ENCODE data around the gene PDXP.

The PDXP gene

DNA sequence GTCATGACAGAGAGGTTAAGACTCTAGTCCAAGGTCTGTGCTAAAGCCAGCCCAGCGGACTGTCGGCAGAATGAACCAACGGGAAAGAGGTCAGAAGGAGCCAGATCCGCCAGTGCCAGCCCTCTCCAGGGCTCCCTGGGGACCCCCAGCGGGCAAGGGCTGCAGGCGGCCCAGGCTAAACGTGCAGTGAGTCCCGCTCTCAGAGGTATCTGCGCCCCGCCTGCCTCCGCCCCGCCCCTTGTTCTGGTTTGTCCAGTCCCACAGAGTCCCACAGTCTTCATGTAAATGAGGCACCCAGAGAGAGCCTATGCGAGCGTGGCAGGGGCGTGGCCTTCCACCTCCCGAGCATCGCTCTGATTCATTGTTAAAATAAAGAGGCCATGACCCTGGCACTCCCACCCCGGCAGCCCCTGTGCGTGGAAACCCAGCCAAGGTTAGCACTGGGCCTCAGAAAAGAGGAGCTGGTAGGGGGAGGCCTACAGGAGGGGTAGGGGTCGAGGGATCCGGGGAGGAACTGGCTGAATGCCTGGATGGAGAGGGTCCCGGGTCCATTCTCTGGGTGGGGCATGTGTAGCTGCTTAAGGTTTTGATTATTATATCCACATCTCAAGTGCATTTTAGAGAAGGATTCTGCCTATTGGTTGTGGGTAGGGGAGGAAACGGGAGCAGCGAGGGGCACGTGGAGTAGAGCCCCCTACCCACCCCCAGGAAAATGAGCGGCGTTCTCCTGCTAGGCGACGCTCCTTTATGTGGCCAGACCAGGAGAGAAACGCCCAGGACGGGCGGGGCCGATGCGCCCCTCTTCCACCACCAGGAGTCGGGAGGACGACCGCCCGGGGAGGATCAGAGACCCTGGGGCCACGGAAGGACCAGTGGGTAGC lies 38.4 kb downstream of the PDXP start, which contains the start of gene TRIOBP:
Gene TRIOBP, plus strand, starts transcription at position 392 of the 881 bp plus-strand sequence. CDS start 4,318 bp downstream, outside the sequence.
- DNase-seq, result peak; percentile 59 to 74 (median 63)
- H3K4me1 ChIP-seq (ENCODE audit: control insufficient read depth, insufficient read depth, low read length, poor library complexity, severe bottlenecking), result peaks cover 3% of the 10 kb centered on the region
- no peak within 1 kb of the TSS for H3K27ac ChIP-seq (ENCODE audit: insufficient read depth, low read length, poor library complexity, severe bottlenecking)
- no peaks in the 10 kb centered on the region for H3K9me3 ChIP-seq (ENCODE audit: control insufficient read depth, low read length)
- H3K27me3 ChIP-seq (replicated peaks; ENCODE audit: control insufficient read depth, insufficient read depth, low read length, poor library complexity, severe bottlenecking), result no peaks in the 10 kb centered on the region
- no peak within 1 kb of the TSS for H3K4me3 ChIP-seq (ENCODE audit: insufficient read depth, low read depth, low read length, poor library complexity, severe bottlenecking)
- H3K36me3 ChIP-seq (ENCODE audit: control insufficient read depth, insufficient read depth, low read length), result peaks cover 17% of the 10 kb centered on the region

DNA sequence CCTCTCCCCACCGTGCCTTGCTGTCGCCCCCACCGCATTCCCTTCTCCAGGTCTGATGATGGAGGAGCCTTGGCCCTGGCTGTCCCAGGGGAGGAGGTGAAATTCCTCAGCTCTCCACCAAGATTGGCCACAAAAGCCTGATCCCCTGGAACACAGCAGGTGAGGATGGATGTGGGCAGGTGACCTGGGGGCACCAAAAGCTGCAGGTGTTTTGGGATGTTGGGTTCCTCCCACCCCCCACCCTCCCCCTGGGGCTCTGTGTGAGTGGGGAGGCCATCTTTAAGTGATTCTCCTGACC lies 39.0 kb downstream of the PDXP start:
- H3K36me3 ChIP-seq (ENCODE audit: control insufficient read depth, insufficient read depth, low read length), result peaks cover 11% of the 10 kb centered on the region
- H3K4me3 ChIP-seq (ENCODE audit: insufficient read depth, low read depth, low read length, poor library complexity, severe bottlenecking), result no peak overlapping the region
- no peaks in the 10 kb centered on the region for H3K27me3 ChIP-seq (replicated peaks; ENCODE audit: control insufficient read depth, insufficient read depth, low read length, poor library complexity, severe bottlenecking)
- no peak for DNase-seq
- peaks cover 3% of the 10 kb centered on the region for H3K4me1 ChIP-seq (ENCODE audit: control insufficient read depth, insufficient read depth, low read length, poor library complexity, severe bottlenecking)
- H3K9me3 ChIP-seq (ENCODE audit: control insufficient read depth, low read length), result no peaks in the 10 kb centered on the region
- no peak overlapping the region for H3K27ac ChIP-seq (ENCODE audit: insufficient read depth, low read length, poor library complexity, severe bottlenecking)

DNA sequence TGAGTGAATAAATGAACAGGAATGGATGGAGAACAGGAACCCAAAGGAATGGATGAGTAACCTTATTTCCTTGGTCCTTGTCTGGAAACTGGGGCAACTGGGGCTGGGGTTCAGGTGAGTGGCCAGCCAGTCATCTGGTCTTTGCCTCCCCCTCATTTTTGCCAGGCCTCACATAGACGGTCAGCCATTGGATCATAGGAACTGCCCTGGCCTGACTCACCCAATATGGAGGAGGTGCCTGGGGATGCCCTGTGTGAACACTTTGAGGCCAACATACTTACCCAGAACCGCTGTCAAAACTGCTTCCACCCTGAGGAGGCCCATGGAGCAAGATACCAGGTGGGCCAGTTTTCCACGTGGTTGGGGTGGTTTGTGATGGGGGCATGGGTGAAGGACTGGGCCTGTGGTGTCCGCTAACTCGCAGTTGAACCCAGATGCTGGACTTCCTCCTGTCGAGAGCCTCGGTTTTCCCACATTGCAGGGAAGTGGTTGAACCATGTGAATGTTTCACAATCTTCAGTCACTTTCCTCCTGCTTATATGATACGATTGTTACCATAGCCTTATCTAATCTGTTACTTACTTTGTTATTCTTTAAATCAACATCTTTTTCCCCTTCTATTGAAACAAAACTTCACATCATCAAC lies 42.7 kb downstream of the PDXP start:
- Histone ChIP-seq H3K27ac (ENCODE audit: insufficient read depth, low read length, poor library complexity, severe bottlenecking) (no peak overlapping the region), H3K4me3 (ENCODE audit: insufficient read depth, low read depth, low read length, poor library complexity, severe bottlenecking) (no peak overlapping the region), H3K4me1 (ENCODE audit: control insufficient read depth, insufficient read depth, low read length, poor library complexity, severe bottlenecking) (peaks cover 3% of the 10 kb centered on the region), H3K9me3 (ENCODE audit: control insufficient read depth, low read length) (no peaks in the 10 kb centered on the region), H3K36me3 (ENCODE audit: control insufficient read depth, insufficient read depth, low read length) (no peaks in the 10 kb centered on the region), H3K27me3 (replicated peaks; ENCODE audit: control insufficient read depth, insufficient read depth, low read length, poor library complexity, severe bottlenecking) (no peaks in the 10 kb centered on the region)
- no peak for DNase-seq

DNA sequence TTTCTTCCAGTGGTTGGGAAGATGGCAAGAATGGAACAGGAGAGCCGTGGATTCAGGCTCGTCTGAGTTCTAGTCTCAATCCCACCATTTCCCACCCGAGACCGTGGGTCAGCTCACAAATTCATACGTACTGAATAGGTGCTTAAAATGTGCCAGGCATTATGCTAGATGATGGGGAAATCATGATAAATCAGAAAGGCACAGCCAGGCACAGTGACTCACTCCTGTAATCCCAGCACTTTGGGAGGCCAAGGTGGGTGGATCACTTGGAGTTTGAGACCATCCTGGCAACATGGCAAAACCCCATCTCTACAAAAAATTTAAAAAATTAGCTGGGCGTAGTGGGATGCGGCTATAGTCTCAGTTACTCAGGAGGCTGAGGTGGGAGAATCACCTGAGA lies 45.4 kb downstream of the PDXP start:
- Histone ChIP-seq H3K27ac (ENCODE audit: insufficient read depth, low read length, poor library complexity, severe bottlenecking) (no peak overlapping the region), H3K36me3 (ENCODE audit: control insufficient read depth, insufficient read depth, low read length) (peaks cover 2% of the 10 kb centered on the region), H3K4me1 (ENCODE audit: control insufficient read depth, insufficient read depth, low read length, poor library complexity, severe bottlenecking) (no peaks in the 10 kb centered on the region), H3K4me3 (ENCODE audit: insufficient read depth, low read depth, low read length, poor library complexity, severe bottlenecking) (no peak overlapping the region), H3K27me3 (replicated peaks; ENCODE audit: control insufficient read depth, insufficient read depth, low read length, poor library complexity, severe bottlenecking) (no peaks in the 10 kb centered on the region), H3K9me3 (ENCODE audit: control insufficient read depth, low read length) (no peaks in the 10 kb centered on the region)
- DNase-seq, result no peak

- H3K4me3 ChIP-seq (ENCODE audit: insufficient read depth, low read depth, low read length, poor library complexity, severe bottlenecking), result no peak overlapping the region
- H3K27ac ChIP-seq (ENCODE audit: insufficient read depth, low read length, poor library complexity, severe bottlenecking), result no peak overlapping the region
- peaks cover 4% of the 10 kb centered on the region for H3K36me3 ChIP-seq (ENCODE audit: control insufficient read depth, insufficient read depth, low read length)
- H3K9me3 ChIP-seq (ENCODE audit: control insufficient read depth, low read length), result no peaks in the 10 kb centered on the region
- H3K27me3 ChIP-seq (replicated peaks; ENCODE audit: control insufficient read depth, insufficient read depth, low read length, poor library complexity, severe bottlenecking), result no peaks in the 10 kb centered on the region
- H3K4me1 ChIP-seq (ENCODE audit: control insufficient read depth, insufficient read depth, low read length, poor library complexity, severe bottlenecking), result no peaks in the 10 kb centered on the region
- DNase-seq, result no peak
Observed at GRCh38 chr22:37704645-37705044, 46.1 kb downstream of the PDXP start.

- DNase-seq, result no peak
- no peaks in the 10 kb centered on the region for H3K9me3 ChIP-seq (ENCODE audit: control insufficient read depth, low read length)
- H3K4me3 ChIP-seq (ENCODE audit: insufficient read depth, low read depth, low read length, poor library complexity, severe bottlenecking), result no peak overlapping the region
- H3K27ac ChIP-seq (ENCODE audit: insufficient read depth, low read length, poor library complexity, severe bottlenecking), result no peak overlapping the region
- H3K27me3 ChIP-seq (replicated peaks; ENCODE audit: control insufficient read depth, insufficient read depth, low read length, poor library complexity, severe bottlenecking), result no peaks in the 10 kb centered on the region
- peaks cover 4% of the 10 kb centered on the region for H3K36me3 ChIP-seq (ENCODE audit: control insufficient read depth, insufficient read depth, low read length)
- H3K4me1 ChIP-seq (ENCODE audit: control insufficient read depth, insufficient read depth, low read length, poor library complexity, severe bottlenecking), result no peaks in the 10 kb centered on the region
Observed at GRCh38 chr22:37705205-37705604, 46.7 kb downstream of the PDXP start.

DNA sequence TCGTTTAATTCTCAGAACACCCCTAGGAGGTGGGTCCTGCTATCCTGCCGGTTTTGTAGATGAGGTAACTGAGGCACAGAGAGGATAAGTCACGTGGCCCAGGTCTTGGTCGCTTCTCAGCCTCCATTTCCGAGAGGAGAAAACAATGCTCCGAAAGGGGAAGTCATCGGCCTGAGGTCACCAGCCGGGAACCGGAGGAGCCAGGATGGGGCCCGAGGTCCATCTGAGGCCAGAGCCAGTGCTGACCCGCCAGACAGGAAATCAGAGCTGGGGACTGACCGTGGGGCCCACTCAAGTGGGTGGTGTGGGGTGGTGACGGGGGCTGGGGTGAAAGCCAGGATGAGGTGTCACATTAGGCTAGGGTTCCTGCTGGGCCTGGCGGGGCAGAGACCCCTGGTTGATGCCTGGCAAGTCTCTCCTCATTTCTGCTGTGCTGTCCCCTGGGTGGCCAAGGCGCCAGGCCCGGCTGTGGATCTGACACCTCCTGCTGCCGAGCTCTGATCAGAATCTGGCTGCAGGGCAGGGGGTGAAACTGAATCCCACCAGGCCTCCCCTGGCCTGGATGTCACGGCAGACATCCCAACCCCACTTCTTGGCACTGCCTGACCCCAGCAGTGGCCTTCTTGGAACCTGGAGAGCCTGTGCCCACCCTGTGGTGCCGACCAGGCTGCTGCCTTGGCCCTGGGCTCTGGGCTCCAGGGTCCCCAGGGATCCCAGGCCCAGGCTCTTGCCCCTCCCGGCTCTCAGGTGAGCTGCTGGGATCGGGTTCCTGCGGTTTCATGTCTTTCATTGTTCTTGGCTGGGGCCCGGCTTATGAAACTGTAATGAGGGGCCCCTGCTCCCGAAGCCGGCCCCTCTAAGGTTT lies 50.3 kb downstream of the PDXP start:
- DNase-seq, result no peak
- no peaks in the 10 kb centered on the region for H3K4me1 ChIP-seq (ENCODE audit: control insufficient read depth, insufficient read depth, low read length, poor library complexity, severe bottlenecking)
- peaks cover 4% of the 10 kb centered on the region for H3K36me3 ChIP-seq (ENCODE audit: control insufficient read depth, insufficient read depth, low read length)
- no peaks in the 10 kb centered on the region for H3K9me3 ChIP-seq (ENCODE audit: control insufficient read depth, low read length)
- no peak overlapping the region for H3K4me3 ChIP-seq (ENCODE audit: insufficient read depth, low read depth, low read length, poor library complexity, severe bottlenecking)
- no peaks in the 10 kb centered on the region for H3K27me3 ChIP-seq (replicated peaks; ENCODE audit: control insufficient read depth, insufficient read depth, low read length, poor library complexity, severe bottlenecking)
- H3K27ac ChIP-seq (ENCODE audit: insufficient read depth, low read length, poor library complexity, severe bottlenecking), result no peak overlapping the region

DNA sequence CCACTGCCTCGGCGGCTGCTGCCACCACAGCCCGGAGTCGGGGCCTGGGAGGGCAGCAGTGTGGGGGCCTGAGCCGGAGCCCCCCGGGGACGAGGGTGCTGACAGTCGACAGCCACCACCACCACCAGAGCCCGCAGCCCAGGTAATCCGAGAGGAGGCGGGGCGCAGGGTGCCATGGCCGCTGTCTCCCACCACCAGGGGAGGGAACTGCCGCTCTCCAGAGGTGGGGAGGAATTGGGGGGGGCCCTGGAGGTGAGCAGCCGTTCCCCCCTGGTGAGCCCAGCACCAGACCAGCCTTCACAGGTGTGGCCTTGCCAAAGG lies 50.9 kb downstream of the PDXP start:
- Histone ChIP-seq H3K27me3 (replicated peaks; ENCODE audit: control insufficient read depth, insufficient read depth, low read length, poor library complexity, severe bottlenecking) (no peaks in the 10 kb centered on the region), H3K36me3 (ENCODE audit: control insufficient read depth, insufficient read depth, low read length) (peaks cover 4% of the 10 kb centered on the region), H3K4me3 (ENCODE audit: insufficient read depth, low read depth, low read length, poor library complexity, severe bottlenecking) (no peak overlapping the region), H3K9me3 (ENCODE audit: control insufficient read depth, low read length) (no peaks in the 10 kb centered on the region), H3K4me1 (ENCODE audit: control insufficient read depth, insufficient read depth, low read length, poor library complexity, severe bottlenecking) (no peaks in the 10 kb centered on the region), H3K27ac (ENCODE audit: insufficient read depth, low read length, poor library complexity, severe bottlenecking) (no peak overlapping the region)
- no peak for DNase-seq

DNA sequence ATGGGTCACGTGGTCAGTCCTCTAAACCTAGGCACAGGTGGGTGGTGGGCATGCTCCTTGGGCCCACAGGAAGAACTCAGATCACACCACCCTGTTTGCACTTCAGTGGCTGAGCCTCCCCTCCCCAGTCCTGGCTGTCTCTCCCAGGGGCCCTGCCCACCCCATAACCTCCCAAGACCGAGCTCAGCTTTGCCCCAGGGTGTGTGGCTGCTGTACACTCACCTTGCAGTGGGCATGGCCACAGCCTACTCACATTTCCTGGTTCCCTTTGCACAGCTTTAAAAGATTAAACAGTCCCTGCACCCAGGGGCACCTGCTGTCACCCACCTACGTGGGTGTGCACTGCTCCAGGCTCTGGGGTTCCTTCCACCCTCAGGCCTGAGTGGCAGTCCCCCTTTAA lies 52.2 kb downstream of the PDXP start:
- no peak for DNase-seq
- Histone ChIP-seq H3K9me3 (ENCODE audit: control insufficient read depth, low read length) (no peaks in the 10 kb centered on the region), H3K4me3 (ENCODE audit: insufficient read depth, low read depth, low read length, poor library complexity, severe bottlenecking) (no peak overlapping the region)

GRCh38 chr22:37711490-37711889 lies 53.0 kb downstream of the PDXP start:
- Histone ChIP-seq H3K4me1 (ENCODE audit: control insufficient read depth, insufficient read depth, low read length, poor library complexity, severe bottlenecking) (no peaks in the 10 kb centered on the region), H3K4me3 (ENCODE audit: insufficient read depth, low read depth, low read length, poor library complexity, severe bottlenecking) (no peak overlapping the region), H3K9me3 (ENCODE audit: control insufficient read depth, low read length) (no peaks in the 10 kb centered on the region), H3K27me3 (replicated peaks; ENCODE audit: control insufficient read depth, insufficient read depth, low read length, poor library complexity, severe bottlenecking) (no peaks in the 10 kb centered on the region), H3K36me3 (ENCODE audit: control insufficient read depth, insufficient read depth, low read length) (peaks cover 4% of the 10 kb centered on the region), H3K27ac (ENCODE audit: insufficient read depth, low read length, poor library complexity, severe bottlenecking) (no peak overlapping the region)
- DNase-seq, result no peak

More for the DNA sequence above, 52.2 kb downstream of the PDXP start:
- Histone ChIP-seq H3K36me3 (ENCODE audit: control insufficient read depth, insufficient read depth, low read length) (peaks cover 4% of the 10 kb centered on the region), H3K27ac (ENCODE audit: insufficient read depth, low read length, poor library complexity, severe bottlenecking) (no peak overlapping the region), H3K27me3 (replicated peaks; ENCODE audit: control insufficient read depth, insufficient read depth, low read length, poor library complexity, severe bottlenecking) (no peaks in the 10 kb centered on the region), H3K4me1 (ENCODE audit: control insufficient read depth, insufficient read depth, low read length, poor library complexity, severe bottlenecking) (no peaks in the 10 kb centered on the region)
